Suppressor macrophage (primary cell): ENCODE data around the gene ZMYM4.
"Not testable (repeated sequence)": the region's sequence is repeated elsewhere in the genome, so short reads cannot be mapped to it uniquely, and the experiment has no call there.

Experiments used
- DNase-seq, 4 experiments: peaks; one replicate each; pipeline ENCODE4 v3.0.0-alpha.2; 2020 to 2022

The ZMYM4 gene

DNA sequence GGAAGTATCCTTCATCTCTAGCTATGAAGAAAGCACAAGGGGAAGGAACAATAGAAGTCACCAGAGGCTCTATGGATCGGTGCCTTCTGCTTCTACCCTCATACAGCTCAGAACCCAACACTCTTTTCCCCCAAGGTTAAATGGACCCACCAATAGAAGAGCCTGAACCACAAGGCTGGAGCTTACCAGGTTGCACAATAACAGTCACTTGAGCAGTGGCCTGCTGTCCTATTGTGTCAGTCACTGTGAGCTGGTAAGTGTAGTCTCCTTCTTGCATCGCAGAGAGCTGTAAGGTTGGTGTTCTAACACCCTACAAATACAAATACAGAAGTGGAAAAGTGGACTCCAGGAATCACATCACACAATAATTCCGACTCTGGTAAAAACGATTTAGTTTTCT, 185.7 kb downstream of the ZMYM4 start:
- peak; percentile 28 to 60 (median 50) for DNase-seq

DNA sequence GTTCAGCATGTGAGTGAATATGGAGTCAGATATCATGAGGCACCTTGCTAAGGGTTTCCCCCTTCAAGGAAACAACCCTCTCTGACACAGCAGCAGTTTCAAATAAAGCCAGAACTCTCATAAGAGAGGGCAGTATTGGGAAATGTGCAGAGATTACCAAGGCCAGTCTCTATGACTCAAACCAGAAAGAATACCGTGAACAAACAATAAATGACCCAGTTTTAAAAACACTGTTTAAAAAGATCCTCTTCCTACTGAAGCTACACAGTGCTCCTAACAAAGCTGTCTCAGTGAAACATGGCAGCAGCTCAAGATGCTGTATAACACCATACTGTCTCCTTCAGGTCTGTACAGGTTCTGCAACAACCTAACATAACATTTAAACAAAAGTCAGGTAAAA, 186.1 kb downstream of the ZMYM4 start:
- DNase-seq, result peak; percentile 16 to 68 (median 56)

DNA sequence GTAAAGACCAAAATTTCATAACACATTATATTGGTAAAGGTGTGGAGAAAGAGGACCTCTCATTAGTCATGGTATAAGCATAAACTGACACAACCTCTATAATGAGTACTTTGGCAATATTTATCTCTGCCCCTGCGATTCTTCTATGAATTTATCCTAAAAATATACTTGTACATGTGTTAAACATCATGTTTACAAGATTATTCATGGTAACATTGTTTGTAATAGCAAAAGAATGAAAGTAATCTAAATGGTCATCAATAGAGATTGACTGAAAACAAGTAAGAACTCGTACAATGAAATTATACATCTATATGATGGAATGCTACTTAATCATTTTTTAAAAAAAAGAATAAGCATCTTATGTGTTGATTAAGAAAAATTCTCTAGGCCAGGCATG, 192.3 kb downstream of the ZMYM4 start:
- DNase-seq, result no peak

DNA sequence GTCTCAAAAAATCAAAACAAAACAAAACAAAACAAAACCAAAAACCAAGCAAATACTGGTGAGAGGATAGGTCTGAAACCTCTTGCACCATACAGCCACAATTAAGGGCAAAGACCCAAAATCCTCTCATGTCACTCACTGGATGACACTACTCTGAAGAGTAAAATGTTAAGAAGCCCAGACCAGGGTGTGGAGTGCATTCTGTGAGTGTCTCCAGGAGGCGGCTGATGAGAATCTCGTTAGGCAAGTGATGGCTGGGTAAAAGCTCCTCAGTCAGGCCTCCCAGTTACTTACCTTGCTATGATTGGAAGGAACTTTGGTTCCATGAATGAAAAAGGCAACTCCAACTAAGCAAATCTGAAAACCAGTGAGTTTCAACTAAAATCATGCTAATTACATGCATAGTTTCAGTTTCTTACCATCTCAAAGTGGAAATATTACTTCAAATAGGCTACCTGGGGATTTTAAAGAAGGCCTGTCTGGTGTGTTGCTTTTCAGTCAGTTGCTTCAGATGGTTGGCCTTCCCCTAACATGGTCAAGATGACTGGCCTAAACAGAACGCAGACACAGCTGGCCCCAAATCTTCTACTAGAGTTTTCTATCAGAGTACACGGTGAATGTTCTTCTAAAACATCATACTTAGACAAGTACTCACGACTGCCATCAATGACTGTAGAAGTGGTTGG, 193.6 kb downstream of the ZMYM4 start:
- no peak for DNase-seq

DNA sequence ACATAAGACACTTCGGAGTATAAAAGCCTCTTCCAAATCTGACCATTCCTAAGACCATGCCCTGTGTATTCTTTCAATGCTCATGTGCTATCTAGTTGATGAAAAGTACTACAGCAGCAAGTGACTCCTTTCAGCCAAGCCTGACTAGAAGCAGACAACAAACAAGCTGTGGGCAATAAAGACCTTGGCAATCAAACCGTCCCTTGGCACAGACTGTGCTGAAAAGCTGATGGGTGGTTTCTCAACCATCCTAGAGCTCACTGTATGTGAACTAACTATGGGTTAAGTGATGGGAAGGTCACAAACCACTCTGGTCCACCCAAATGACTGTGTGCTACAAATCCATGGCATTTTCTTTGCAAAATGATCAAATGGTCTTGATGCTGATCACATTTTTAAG, 194.7 kb downstream of the ZMYM4 start:
- DNase-seq, result no peak

DNA sequence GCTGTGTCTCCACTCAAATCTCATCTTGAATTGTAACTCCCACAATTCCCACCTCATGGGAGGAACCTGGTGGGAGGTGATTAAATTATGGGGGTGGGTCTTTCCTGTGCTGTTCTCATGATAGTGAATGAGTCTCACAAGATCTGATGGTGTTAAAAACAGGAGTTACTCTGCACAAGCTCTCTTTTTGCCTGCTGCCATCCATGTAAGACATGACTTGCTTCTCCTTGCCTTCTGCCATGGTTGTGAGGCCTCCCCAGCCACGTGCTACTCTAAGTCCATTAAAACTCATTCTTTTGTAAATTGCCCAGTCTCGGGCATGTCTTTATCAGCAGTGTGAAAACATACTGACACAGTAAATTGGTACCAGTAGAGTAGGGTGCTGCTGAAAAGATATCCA, 195.2 kb downstream of the ZMYM4 start:
- DNase-seq, result not testable (repeated sequence)

DNA sequence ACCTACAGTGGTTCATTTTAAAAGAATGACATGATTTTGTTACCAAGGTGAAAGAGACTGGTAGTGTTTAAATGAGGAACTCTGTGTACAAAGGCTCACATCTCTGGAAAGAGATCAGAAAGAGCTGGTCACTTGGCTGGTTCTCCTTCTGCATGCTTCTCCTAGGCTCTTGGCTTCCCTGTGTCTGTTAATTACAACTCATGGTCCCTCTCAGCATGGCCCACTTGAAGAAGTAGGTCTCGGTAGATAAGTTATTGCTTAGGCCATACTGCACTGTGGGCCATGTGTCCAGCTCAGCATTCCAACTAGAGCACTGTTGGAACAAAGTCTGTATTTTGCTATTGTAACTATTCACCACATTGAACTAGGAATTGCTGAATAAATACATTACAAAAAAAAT, 197.6 kb downstream of the ZMYM4 start:
- DNase-seq, result no peak

DNA sequence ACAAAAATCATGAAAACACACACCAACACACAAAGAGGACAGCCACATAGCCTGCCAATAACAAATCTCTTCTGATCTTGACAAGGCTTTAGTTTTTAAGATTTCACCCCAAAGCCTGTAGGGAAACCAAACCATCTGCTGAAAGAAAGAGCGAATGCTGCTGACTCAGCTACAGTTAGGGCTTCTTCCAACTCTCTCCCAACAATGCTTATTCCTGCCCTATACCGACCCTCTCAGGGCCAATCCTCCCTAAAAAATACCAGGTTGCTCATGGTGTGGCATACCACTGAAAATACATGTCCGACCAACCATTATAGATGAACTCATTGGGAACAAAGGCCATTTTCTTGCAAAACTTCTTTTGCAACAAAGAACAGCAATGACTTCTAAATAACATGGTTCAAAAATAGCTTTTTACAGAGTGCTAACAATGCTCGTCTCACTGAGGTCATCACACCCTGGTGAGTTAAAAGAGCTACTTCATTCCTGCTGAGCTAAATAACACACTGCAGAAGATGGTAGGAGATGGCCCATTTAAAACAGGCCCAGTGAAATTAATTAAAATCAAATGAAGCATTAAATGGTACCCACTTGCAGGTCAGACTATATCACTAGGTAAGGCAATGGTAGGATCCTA, 202.6 kb downstream of the ZMYM4 start:
- peak in 3 of 4 experiments; percentile 5 to 53 (median 42) for DNase-seq
